MCF 10A (cell line): ENCODE measurements around the gene POMT2. TPM values are rescaled to one million over a fixed set of nuclear protein-coding genes. Genes with fewer than 3 reads are reported as not detected.

Experiments used
- BruUV-seq: library from RNA; stranded (reverse); fragments of 400-500 nt; replicated peaks from 2 replicates; lab custom pipeline; 2021; lab: Mats Ljungman, UMichigan
- CTCF ChIA-PET: fragments of 300-600 bp; sonication (Branson Sonifier 250); formaldehyde crosslinking; extraction: SDS; loops from one replicate; lab custom pipeline; 2021; ENCODE audit warnings: antibody characterized with exemption, inconsistent platforms; lab: Yijun Ruan, JAX
- POLR2A ChIA-PET: fragments of 300-600, 350-650 bp; sonication (Branson Sonifier 250); formaldehyde crosslinking; extraction: SDS; loops from one replicate; lab custom pipeline; 2020; ENCODE audit warnings: antibody characterized with exemption, inconsistent platforms; lab: Yijun Ruan, JAX
- DNase-seq: peaks from one replicate; pipeline ENCODE4 v3.0.0-alpha.2; 2018; ENCODE audit not compliant: unreplicated experiment
- H3K27ac Mint-ChIP-seq: one replicate; pipeline ENCODE4 v1.8.0; 2022; ENCODE audit warnings: mild to moderate bottlenecking, low read depth, mixed read lengths; ENCODE audit not compliant: unreplicated experiment
- H3K27me3 Mint-ChIP-seq: one replicate; pipeline ENCODE4 v1.8.0; 2022; ENCODE audit warnings: mixed read lengths; ENCODE audit not compliant: insufficient read depth, unreplicated experiment
- H3K36me3 Mint-ChIP-seq: one replicate; pipeline ENCODE4 v1.8.0; 2022; ENCODE audit warnings: mild to moderate bottlenecking, moderate library complexity, mixed read lengths; ENCODE audit not compliant: insufficient read depth, unreplicated experiment
- H3K4me1 Mint-ChIP-seq: one replicate; pipeline ENCODE4 v1.8.0; 2022; ENCODE audit warnings: mixed read lengths; ENCODE audit not compliant: insufficient read depth, unreplicated experiment
- H3K4me3 Mint-ChIP-seq: one replicate; pipeline ENCODE4 v1.8.0; 2022; ENCODE audit warnings: mild to moderate bottlenecking, moderate library complexity, mixed read lengths; ENCODE audit not compliant: unreplicated experiment
- H3K9me3 Mint-ChIP-seq: one replicate; pipeline ENCODE4 v1.8.0; 2022; ENCODE audit warnings: mixed read lengths; ENCODE audit not compliant: unreplicated experiment
- CTCF ChIP-seq: fragments of 200-600 bp; IDR thresholded peaks from one replicate; pipeline ENCODE4 v1.8.0; 2022; ENCODE audit warnings: antibody characterized with exemption, mild to moderate bottlenecking; ENCODE audit not compliant: unreplicated experiment
- intact Hi-C: fragments of 100-400 bp; cut with micrococcal nuclease; formaldehyde crosslinking; loops from 2 replicates; pipeline ENCODE4 v1.14.1; 2022
- total RNA-seq: library from RNA; stranded (reverse); gene quantifications from 2 replicates; pipeline ENCODE4 v1.2.3, GENCODE V29; 2022

The POMT2 gene
- total RNA-seq, 1 experiment from 2014 or later, result 32.1 TPM

GRCh38 chr14:77243853-77244252, 76.8 kb downstream of the POMT2 start:
- DNase-seq, result no peak
- intact Hi-C loops, result no loop called here
- no peak for TF ChIP-seq CTCF
- H3K27me3 Mint-ChIP-seq, result no peaks in the 10 kb centered on the region
- ChIA-PET CTCF (interaction anchor here (0.8 kb wide), 1 partner anchor 31 kb away, joined by 3 read pairs; no protein-coding TSS in a partner anchor), POLR2A (no interaction called here)
- no peaks in the 10 kb centered on the region for H3K36me3 Mint-ChIP-seq
- no peaks in the 10 kb centered on the region for H3K9me3 Mint-ChIP-seq
- no peak overlapping the region for H3K27ac Mint-ChIP-seq
- BruUV-seq, result no TSS peak
- no peaks in the 10 kb centered on the region for H3K4me1 Mint-ChIP-seq
- no peak overlapping the region for H3K4me3 Mint-ChIP-seq

DNA sequence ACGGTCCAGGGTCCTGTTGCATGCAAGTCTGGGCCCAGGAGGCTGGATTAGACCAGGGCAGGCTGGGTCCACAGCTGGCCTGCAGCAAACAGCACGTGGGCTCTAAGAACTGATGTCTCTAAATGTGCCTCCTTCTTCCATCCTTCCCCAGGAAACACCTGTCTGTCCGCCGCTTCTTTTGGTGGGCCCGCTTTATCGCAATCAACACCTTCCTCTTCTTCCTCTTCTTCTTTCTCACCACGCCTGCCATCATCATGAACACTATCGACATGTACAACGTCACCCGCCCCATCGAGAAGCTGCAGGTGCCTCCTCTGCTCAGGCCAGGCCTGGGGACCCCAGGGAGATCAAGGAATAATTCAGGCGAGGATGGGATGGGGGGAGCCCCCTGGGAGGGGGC, 77.9 kb downstream of the POMT2 start:
- DNase-seq, result no peak
- BruUV-seq, result no TSS peak
- TF ChIP-seq CTCF, result no peak
- Mint-ChIP-seq H3K4me3 (no peak overlapping the region), H3K27me3 (no peaks in the 10 kb centered on the region), H3K9me3 (no peaks in the 10 kb centered on the region), H3K27ac (no peak overlapping the region), H3K4me1 (no peaks in the 10 kb centered on the region), H3K36me3 (no peaks in the 10 kb centered on the region)
- CTCF ChIA-PET, result interaction anchor here (0.7 kb wide), 2 partner anchors 74 to 120 kb away, joined by 3 to 5 read pairs; no protein-coding TSS in a partner anchor
- intact Hi-C loops, result no loop called here
- POLR2A ChIA-PET, result no interaction called here

GRCh38 chr14:77241955-77242354, 78.7 kb downstream of the POMT2 start:
- CTCF ChIA-PET, result interaction anchor here (0.6 to 0.7 kb wide), 3 partner anchors 74 to 344 kb away, joined by 3 to 5 read pairs (median 3); no protein-coding TSS in a partner anchor
- no TSS peak for BruUV-seq
- intact Hi-C loops, result no loop called here

More at GRCh38 chr14:77241955-77242354, 78.7 kb downstream of the POMT2 start:
- no peak for TF ChIP-seq CTCF
- H3K36me3 Mint-ChIP-seq, result no peaks in the 10 kb centered on the region
- POLR2A ChIA-PET, result interaction anchor here (1.0 kb wide), 1 partner anchor 57 kb away, joined by 4 read pairs; no protein-coding TSS in a partner anchor
- no peak overlapping the region for H3K27ac Mint-ChIP-seq
- DNase-seq, result no peak
- H3K4me1 Mint-ChIP-seq, result no peaks in the 10 kb centered on the region
- H3K9me3 Mint-ChIP-seq, result no peaks in the 10 kb centered on the region
- H3K27me3 Mint-ChIP-seq, result no peaks in the 10 kb centered on the region
- H3K4me3 Mint-ChIP-seq, result no peak overlapping the region
